Hippocampal formation (tissue), 2 donors: ENCODE results near the gene TRPM2.

Experiments
- DNase-seq, 2 donors: peaks; one replicate each; lab custom pipeline; 2025; lab: John Stamatoyannopoulos, UW

The TRPM2 gene

DNA sequence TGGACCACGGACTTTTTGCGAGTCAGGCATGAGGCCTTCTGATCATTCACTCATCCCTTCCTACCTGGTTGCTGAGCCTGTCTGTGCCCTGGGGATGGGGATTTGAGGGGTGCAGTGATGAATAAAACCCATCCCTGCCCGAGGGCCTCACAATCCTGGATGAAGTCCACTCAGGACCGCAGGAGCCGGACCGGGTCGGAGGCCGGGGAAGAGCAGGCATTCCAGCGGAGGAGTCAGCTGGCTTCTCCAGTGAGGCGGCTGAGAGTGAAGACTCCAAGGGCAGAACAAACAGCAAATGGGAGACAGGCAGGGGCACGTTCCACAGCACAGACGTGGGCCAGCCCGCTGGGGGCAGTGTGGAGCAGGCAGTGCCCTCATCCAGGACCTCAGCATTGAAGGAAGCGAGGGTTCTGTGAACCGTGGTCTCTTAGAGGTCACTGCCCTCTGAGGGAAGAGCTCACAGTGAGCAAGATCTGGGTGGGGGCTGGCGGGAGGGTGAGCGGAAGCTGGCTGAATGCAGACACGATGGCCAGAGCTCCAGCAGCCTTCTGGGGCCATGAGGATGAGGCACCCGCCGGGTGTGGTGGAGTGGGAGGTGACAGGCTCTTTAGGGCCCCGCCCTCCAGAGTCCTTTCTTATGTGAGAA, 91.0 kb downstream of the TRPM2 start:
- no peak for DNase-seq

GRCh38 chr21:44445145-44445812, 91.9 kb downstream of the TRPM2 start:
- no peak for DNase-seq

GRCh38 chr21:44448651-44449131, 95.3 kb downstream of the TRPM2 start:
- DNase-seq: no peak

GRCh38 chr21:44449473-44450363, 96.3 kb downstream of the TRPM2 start:
- no peak for DNase-seq

DNA sequence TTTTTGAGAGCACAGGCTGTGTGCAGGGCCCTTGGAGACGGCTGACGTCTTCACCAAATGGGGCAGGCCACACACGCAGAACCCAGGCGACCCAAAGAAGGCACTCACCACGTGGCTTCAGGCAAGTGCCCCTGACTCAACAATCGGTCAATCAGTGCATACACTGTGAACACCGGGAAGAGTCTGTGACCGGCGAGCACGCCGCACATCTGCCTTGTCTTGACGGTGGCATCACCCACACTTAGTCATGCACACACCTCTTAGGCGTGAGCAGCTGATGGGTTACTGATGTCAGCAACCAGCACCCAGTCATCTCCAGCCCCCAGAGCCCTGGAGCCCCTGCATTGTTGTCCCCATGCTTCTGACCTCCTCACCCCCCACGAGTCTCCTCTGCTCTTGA, 97.0 kb downstream of the TRPM2 start:
- no peak for DNase-seq

GRCh38 chr21:44450999-44451398, 97.6 kb downstream of the TRPM2 start:
- DNase-seq: no peak

DNA sequence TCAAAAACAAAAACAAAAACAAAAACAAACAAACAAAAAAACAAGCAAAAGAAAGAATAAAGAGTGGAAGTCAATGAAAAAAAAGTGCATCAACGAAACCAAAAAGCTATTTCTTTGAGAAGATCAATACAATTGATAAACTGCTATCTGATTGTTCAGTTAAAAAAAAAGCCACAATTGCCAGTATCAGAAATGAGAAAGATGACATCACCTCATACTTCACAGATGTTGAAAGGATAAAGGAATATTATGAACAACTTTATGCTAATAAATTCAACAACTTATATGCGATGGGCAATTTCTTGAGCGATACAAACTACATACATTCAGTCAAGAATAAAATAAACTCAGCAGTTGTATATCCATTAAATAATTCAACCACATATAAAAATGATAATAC, 99.7 kb downstream of the TRPM2 start:
- no peak for DNase-seq

DNA sequence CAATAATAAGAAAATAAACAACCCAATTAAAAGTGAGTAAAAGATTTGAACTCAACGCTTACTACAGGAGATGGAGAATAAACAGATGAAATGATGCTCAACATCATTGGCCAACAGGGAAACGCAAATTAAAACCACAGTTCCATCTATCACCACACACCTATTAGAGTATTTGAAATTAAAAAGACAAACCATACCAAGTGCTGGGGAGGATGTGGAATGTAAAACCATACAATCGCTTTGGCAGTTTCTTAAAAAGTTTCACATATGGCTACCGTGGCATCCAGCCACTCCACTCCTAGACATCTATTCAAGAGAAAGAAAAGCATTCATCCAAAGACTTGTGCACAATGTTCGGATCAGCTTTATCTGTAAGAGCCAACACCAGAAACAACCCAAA, 100.6 kb downstream of the TRPM2 start:
- no peak for DNase-seq

DNA sequence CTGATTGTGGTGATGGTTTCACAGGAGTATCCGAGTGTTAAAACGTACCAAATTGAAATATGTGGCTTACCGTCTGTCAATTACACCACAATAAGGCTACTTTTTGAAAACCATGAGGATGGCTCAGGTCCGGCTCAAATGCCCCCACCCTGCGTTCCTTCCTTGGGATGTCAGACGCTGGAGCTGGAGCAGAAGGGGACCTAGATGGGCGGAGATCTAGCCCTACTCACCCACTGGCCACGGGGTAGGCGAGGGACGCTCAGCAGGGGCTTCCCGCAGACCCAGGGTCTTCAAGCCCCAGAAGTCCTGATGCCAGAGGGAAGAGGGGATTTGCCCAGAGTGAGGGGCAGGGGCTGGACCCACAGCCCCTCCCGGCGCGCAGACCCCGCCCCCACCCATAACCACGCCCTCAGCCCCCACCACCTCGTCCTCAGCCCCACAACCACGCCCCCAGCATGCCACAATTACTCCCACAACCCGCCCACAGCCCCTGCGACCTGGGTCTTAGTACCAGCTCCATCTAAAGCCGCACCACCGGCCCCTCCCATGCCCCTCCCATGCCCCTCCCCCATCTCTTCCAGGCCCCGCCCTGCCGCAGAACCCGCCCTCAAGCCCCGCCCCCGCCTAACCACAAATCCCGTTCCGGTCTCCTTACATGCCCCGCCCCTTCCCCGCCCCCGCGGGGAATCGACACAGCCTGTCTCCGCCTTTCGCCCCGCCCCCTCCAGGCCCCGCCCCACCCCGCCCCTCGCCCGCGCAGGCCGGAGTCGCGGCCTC, 101.5 kb downstream of the TRPM2 start, which contains the start of gene LRRC3:
TSS of gene LRRC3 (plus strand) at position 764 of the 777 bp plus-strand sequence. CDS start 1,135 bp downstream, outside the sequence.
- DNase-seq: no peak

- no peak for DNase-seq
Measured at GRCh38 chr21:44455524-44456213, 102.2 kb downstream of the TRPM2 start.

DNA sequence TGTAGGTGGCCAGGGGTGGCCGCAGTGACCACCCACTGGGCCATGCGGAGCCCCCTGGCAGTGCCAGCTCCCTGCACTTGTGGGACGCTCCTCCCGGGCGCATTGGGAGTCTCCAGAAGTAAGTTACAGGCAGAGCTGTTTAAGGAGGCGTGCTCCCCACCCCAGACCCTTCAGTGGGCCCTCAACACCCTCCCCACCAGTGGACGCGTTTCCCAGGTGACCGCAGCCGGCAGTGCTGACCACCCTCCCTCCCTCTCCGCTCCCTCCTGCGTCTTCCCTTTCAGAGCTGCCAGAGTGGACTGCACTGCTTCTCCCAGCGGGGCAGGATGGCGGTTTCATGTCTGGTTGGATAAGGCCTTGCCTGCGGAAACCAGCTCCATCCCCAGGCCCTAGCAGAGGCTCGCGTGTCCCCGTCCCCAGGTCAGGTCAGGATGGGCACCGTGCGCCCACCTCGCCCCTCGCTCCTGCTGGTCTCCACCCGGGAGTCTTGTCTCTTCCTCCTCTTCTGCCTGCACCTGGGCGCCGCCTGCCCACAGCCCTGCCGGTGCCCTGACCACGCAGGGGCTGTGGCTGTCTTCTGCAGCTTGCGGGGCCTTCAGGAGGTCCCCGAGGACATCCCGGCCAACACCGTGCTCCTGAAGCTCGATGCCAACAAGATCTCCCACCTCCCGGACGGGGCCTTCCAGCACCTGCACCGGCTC, 102.9 kb downstream of the TRPM2 start:
- DNase-seq: no peak

GRCh38 chr21:44456915-44457736, 103.7 kb downstream of the TRPM2 start:
- no peak for DNase-seq

DNA sequence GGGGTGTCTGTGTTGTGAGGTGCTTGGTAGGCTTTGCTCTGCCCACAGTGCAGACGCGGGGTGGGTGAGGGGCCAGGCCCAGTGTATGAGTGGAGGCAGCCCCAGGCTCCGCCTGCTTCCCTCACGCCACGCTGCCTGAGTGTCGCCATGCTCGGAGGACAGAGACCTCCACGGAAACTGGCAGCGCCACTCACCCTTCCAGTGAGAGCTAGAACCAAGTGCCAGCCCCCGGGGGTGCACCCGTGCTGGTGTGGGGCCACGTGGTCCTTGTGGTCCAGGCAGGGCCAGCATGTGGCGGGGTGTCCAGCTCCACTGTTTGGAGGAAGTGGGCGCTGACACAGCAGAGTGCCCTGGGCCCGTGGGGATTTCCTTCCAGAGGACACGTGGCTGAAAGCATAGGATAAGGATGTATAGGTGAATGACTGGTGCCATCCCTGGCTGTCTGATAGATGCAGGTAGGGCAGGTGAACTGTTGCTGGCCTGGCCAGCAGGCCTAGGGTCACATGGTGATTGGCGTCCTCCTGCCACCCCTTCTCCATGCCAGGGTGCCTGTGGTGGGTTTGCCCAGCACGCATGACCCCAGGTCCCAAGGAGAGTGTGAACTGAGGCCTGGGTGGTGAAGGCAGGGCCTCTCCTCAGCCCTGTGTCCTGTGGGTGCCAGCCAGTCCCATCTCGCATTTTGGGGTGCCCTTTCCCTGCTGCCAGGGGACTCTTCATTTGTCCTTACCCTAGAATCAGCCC, 105.7 kb downstream of the TRPM2 start:
- DNase-seq: no peak

DNA sequence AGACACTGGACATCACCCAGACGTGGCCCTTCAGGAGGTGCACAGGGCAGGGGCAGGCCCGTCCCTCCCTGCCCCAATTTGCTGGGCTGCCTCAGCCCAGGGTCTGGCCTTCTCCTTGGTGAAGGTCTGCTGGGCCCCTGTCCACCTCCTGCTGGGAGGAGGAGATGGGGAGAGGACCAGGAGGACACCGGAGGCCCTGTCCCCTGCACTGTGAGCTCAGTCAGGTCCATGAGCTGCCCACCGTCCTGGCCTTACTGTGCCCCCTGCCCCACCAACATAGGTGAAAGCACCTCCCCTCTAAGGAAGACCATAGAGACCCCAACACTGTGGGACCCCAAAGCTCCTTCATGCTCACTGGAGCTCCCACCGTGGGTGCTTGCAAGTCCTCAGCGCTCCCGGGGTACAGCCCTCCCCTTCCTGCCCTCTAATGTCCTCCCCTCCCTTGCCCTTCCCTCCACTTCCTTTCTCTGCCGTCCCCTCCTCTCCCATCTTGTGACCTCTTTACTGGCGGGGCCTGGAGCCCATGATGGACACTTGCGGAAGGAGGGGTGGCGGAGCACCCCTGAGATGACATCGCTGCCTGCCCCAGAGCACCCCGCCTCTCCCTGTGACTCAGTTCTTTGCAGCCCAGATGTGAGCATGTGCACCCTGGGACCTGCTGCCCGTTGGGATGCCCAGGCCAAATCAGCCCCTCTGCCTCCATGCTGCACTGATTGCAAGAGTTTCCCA, 106.5 kb downstream of the TRPM2 start:
- DNase-seq: no peak

DNA sequence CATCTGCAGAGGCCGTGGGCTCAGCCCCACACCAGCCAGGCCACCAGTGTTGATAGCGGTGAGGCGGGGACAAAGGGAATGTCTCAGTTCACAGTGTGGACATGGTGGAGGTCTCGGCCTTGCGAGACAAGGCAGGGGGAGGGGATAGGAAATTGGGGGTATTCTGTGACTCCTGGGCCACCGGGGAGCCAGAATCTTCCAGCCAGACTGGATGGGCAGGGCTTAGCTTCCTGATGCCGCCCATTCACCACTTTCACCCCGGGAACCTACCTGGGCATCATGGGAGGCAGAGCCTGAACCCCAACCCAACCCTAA, 107.0 kb downstream of the TRPM2 start:
- DNase-seq: no peak

GRCh38 chr21:44461005-44461404, 107.6 kb downstream of the TRPM2 start:
- no peak for DNase-seq

DNA sequence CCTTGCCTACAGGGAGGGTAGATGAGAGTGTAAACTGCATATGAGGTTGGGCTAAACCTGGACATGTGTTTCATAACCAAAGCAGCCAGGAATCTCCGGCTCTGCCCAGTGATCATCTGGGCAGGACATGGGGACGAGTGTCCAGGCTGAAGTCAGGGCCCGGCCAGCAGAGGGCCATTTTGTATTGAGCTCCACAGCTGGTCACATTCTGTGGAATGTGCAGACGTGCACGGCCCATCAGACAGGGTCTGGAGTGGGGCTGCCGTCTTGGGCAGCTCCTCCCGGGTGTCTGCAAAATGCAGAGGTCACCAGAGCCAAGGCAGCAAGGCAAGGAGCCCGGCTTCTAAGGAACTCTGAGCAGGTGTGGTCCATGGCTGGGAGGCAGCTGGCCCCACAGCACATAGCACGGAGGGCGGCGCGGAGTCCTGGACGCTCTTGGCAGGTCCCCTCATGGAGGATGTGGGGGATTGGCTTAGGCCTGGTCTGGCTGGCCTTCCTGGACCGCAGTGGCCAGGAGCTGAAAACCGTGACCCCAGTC, 108.1 kb downstream of the TRPM2 start:
- no peak for DNase-seq
